Femur (tissue), 1 donor: ENCODE results near the gene COLEC11.
A peak's percentile ranks its signal among the peaks of the same experiment; 100 is the strongest.

ENCODE experiments used
- DNase-seq: peaks from one replicate; pipeline ENCODE4 v3.0.0-alpha.2; 2017

Gene COLEC11

GRCh38 chr2:3585261-3586109 lies 9.4 kb upstream of the COLEC11 start:
- DNase-seq = peak; percentile 51

DNA sequence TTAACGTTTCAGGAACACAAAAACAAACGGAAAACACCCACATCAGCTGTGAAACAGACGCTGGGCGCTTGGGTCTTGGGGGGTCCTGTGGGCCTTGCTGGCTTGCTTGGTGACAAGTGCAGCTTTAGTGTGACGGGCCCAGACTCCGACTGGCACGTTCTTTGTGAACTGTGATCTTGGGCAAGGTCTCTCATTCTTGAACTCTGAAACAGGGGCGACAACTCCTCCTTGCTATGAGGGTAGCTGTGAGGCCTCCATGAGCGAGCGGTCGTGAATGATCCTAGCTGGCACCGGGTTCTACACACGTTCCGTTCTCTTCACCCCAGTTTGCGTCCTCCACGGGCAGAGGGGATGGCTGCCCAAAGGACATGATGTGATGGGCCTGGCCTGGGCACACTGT lies 8.7 kb upstream of the COLEC11 start:
- DNase-seq = no peak

DNA sequence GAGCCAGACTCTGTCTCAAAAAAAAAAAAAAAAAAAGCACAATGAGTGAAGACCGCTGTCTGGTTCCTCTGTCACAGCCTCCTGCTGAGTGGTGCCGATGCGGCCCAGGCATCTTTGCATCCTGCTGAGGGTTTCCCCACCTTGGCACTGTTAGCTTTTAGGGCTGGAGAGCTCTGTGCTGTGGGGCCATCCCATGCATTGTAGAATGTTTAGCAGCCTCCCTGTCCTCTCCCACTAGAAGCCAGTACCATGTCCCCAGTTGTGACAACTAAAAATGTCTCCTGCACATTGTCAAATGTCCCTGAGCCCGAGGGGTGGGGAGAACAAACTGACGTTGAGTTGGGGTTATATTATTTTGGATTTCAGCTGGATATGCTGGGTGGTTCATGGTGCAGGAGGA lies 7.9 kb upstream of the COLEC11 start:
- DNase-seq = no peak

- DNase-seq = no peak
These were observed 7.5 kb upstream of the COLEC11 start for GRCh38 chr2:3587432-3587831.

DNA sequence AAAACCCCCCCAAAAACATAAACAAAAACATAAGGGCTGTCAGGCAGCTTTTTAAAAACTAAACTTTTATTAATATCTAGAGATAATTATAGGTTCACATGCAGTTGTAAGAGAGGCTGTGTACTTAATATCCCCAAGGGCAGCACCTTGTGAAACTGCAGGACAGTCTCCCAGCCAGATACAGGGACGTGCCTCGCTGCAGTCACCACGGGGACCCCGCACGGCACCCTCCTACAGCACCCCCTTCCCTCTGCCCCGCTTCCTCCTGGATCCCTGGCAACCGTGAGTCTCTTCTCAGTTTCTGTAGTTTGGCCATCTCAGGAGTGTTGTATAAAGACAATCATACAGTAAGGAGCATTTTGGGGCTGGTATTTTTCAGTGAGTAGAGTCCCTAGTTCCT lies 6.8 kb upstream of the COLEC11 start:
- no peak for DNase-seq

DNA sequence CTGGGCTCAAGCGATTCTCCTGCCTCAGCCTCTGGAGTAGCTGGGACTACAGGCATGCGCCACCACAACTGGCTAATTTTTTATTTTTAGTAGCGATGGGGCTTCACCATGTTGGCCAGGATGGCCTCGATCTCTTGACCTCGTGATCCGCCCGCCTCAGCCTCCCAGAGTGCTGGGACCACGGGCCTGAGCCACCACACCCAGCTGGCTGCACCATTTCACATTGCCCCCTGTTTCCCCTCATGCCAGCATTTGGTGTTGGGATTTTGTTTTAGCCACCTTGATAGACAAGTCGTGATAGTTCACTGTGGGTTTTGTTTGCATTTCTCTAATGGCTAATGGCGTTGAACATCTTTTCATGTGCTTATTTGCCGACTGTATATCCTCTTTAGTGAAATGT lies 5.8 kb upstream of the COLEC11 start:
- no peak for DNase-seq

GRCh38 chr2:3595404-3595803 lies 492 bp downstream of the COLEC11 start:
- no peak for DNase-seq

DNA sequence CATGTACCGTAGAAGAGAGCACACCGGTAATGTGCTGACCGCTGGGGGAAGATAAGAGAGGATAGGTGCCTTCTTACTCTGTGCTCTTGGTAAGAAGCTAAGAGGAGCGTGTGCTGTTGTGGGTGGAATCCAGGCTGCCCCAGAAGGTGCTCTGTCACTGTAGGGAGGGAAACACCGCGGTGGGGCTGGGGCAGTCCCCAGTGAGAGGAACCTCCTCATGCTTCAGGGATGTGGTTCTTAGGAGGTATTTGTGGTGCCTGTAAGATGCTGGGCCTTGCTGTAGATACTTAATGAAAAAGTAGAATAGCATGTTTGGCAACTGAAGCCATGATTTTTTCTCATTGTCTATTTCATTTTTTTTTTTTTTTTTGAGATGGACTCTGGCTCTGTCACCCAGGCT lies 1.1 kb downstream of the COLEC11 start:
- DNase-seq = no peak

DNA sequence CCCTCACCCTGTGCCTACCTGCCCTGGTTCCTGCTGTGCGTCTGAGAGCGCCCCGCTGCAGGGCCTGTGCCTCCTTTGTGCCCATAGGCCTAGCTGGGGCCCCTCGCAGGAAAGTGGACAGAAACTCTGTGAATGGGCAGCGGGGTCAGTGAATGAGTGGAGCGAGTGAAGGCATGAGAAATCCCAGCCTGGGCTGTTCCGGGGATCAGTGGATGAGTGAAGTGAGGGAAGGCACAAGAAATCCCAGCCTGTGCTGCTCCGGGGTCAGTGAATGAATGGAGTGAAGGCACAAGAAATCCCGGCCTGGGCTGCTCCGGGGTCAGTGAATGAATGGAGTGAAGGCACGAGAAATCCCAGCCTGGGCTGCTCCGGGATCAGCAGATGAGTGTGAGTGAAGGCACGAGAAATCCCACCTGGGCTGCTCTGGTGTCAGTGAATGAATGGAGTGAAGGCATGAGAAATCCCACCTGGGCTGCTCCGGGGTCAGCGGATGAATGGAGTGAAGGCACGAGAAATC lies 2.0 kb downstream of the COLEC11 start:
- no peak for DNase-seq

- DNase-seq = no peak
These were observed 2.7 kb downstream of the COLEC11 start for GRCh38 chr2:3597567-3597966.

DNA sequence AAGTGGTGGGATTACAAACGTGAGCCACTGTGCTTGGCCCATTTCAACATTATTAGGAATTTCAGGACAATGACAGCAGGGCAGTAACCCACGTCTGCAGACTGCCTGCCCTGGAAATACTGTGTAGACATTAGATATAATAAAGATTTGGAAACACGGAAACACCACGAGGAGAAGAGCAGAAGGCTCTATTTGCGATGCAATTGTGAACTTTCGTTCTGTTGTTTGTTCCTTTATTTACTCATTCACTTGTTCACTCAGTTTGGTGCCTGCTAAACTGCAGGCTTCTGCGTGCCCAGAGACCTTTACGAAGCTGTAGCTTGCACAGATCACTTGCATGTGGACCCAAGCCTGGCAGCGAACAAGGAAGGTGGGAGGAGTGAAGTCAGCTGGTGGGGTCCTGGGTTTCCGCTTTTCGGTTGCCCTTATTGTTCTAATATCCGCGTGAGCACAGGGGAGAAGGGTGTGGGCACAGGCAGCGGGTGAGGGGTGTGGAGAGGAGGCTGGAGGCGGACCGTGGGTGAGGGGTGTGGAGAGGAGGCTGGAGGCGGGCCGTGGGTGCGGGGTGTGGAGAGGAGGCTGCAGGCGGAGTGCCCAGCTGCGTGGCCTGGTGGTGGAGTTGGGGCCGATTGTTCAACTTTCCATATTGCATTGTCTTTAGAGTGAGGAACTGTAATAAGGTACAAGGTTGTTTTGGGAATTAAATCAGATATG lies 3.4 kb downstream of the COLEC11 start:
- DNase-seq = no peak

DNA sequence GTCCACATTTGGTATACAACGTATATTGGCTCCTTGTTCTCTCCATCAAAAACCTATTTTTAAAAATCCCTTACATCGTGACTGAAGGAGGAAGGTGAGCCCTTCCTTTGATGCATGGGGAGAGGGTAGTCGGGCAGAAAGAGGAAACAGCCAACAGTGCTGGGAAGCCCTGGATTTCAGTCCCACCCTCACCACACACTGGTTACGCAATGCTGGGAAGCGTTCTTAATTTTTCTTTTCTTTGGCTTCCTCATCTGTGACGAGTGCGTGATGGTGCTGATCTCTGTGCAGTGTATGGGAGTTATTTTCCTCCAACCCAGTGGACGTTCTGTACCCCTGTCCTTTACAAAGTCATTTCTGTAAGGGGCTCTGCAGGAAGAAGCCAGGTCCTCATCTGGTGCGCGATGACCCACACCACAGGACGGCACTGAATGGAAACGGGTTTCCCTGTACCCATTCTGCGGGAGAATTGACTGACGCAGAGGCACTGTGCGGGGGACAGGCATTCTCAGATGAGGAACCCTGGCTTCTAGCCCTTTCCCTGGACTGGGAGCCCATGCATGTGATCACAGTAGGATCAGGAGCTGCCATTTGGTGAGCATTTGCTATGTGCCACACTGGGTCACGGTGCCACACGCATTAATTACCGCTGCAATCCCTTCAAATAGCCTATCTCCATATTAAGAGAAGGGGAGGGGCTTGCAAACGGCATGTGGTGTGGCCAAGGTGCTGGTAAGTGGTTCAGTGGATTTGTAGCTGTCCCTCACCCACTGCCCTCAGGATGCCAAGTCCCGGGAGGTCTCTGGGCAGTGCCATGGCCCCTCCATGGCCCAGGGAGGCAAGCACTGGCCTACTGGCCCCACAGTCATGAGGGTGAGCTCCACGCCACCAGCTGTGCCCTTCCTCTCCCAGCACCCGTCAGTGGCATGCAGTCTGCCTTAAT lies 4.3 kb downstream of the COLEC11 start:
- DNase-seq = no peak

DNA sequence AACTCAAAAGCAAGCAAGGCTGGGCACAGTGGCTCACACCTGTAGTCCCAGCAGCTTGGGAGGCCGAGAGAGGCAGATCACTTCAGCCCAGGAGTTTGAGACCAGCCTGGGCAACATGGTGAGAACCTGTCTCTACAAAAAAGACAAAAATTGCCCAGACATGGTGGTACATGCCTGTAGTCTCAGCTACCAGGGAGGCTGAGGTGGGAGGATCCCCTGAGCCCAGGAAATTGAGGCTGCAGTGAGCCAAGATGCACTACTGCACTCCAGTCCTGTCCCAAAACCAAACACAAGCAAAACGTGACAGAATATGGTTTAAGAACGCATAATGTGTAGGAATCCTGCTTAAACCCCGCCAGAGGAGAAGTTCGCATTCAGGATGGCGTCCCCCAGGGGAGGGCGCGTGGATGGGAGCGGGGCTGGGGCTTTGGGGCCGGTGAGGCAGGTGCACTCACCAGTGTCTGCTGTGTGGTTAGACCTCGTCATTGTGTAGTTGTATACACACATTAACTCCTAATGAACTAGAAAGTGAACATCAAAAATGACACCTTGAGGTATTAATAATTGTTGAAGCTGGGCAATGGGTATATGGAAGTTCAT lies 5.4 kb downstream of the COLEC11 start:
- no peak for DNase-seq

- no peak for DNase-seq
These were observed 6.8 kb downstream of the COLEC11 start for GRCh38 chr2:3601561-3602271.

DNA sequence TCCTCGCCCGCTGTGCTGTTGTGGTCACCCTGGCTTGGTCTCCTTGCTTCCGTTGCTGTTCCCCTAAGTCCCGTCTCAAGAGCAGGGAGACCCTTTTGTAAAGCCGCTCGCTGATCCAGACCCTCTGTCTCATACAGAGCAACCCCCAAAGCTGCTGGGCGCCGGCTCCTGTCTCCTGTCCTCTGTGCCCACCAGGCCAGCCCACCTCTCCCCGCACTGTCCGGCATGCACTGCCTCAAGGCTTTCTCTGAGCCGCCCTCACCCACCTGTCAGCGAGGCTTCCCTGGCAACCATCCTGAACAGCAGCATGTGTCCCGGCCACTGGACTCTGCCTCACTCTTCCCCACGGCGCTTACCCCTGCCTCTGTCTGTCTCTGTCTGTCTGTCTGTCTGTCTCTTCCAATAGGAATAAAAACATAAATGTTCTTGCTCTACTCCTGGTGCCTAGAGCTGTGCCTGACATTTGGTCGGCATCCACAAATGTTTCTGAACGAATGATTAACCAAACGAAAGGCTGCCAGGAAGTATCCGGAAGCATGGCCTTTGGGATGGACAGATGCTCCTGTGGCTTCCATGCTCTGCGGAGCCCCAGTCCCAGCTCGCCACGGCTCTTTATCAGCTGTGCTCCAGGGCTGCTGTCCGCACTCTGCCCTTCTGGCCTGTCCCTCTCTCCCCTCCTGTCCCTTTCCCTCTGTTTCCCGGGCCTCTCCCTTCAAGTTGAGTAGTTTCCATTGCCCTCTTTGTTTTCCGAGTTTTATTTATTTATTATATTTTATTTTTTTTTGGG lies 7.8 kb downstream of the COLEC11 start:
- DNase-seq = no peak

GRCh38 chr2:3603536-3604206 lies 8.8 kb downstream of the COLEC11 start:
- no peak for DNase-seq

- DNase-seq = no peak
These were observed 9.4 kb downstream of the COLEC11 start for GRCh38 chr2:3604207-3604877.

DNA sequence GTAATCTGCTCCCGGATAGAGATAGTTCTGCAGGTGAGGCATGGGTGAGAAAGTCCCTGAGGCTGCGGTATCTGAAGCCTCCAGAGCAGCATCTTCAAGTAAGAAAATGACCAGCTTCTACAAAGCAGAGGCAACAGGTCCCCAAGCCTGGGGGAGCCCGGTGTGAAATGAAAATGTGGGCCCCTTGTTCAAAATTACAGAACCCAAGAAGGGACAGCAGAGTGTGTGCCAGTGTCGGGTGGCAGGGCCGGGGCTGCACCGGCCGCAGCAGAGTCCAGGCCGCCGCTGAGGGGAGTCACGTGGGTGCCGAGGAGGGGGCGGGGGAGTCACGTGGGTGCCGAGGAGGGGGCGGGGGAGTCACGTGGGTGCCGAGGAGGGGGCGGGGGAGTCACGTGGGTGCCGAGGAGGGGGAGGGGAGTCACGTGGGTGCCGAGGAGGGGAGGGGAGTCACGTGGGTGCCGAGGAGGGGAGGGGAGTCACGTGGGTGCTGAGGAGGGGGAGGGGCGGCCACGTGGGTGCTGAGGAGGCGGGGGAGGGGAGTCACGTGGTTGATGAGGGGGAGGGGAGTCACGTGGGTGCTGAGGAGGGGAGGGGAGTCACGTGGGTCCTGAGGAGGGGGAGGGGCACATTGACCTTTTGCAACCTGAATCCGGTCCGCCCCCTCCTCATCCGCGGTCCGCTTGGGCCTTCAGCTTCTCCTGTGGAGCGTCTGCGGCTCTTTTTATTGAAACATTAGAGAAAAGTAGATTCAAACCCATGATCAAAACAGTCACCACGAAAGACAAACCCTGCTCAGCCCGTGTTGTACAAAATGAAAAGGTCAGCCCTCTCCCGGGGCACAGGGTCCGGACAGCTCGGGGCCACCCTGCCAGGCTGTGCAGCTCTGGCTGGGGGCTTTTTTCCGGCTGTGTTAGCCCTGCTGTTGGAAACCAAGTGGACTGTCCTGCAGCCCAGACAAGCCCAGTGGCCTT lies 10.4 kb downstream of the COLEC11 start:
- peak; percentile 79 for DNase-seq

DNA sequence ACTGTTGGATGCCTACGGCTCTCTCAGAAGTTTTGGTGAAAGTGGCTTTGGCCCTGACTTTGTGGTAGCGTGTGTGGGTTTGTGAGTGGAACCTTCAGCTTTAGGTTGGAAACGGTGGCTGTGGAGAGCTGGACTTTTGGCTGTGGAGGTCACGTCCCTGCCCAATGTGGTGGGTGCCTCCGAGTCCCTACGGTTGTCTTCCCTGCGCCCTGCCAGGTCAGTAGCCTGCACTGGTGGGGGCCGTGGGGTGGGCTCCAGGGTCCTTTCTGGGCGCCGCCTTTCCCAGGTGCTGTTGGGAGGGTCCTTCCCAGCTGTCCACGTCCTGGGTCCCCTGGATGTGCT lies 11.1 kb downstream of the COLEC11 start:
- DNase-seq = no peak
